NCI-H2081 (cell line): ENCODE results near the gene SHISA5.
"Not testable (repeated sequence)": the region's sequence is repeated elsewhere in the genome, so short reads cannot be mapped to it uniquely, and the experiment has no call there.

Source experiments
- DNase-seq, 2 experiments: peaks; one replicate each; lab custom pipeline; 2025; lab: John Stamatoyannopoulos, UW

The SHISA5 gene

GRCh38 chr3:48504051-48504946 lies at the start of gene SHISA5:
Gene SHISA5, minus strand, starts transcription at chr3:48504174. Its CDS starts 80 bp downstream, at chr3:48504094.
- DNase-seq = no peak

GRCh38 chr3:48553361-48553760 lies 49.4 kb upstream of the SHISA5 start:
- no peak for DNase-seq

- DNase-seq = no peak
These were observed 48.4 kb upstream of the SHISA5 start for GRCh38 chr3:48552111-48552951.

- not testable (repeated sequence) for DNase-seq
These were observed 47.7 kb upstream of the SHISA5 start for GRCh38 chr3:48551651-48552050.

GRCh38 chr3:48548729-48549705 lies 45.0 kb upstream of the SHISA5 start:
- DNase-seq = peak; percentile 28 to 63

- DNase-seq = no peak
These were observed 44.2 kb upstream of the SHISA5 start for GRCh38 chr3:48548126-48548525.

- no peak for DNase-seq
These were observed 42.3 kb upstream of the SHISA5 start for GRCh38 chr3:48546203-48546829.

- no peak for DNase-seq
These were observed 40.2 kb upstream of the SHISA5 start for GRCh38 chr3:48544141-48544540.

GRCh38 chr3:48543271-48543866 lies 39.4 kb upstream of the SHISA5 start:
- no peak for DNase-seq

- no peak for DNase-seq
These were observed 34.5 kb upstream of the SHISA5 start for GRCh38 chr3:48538451-48538850.

- DNase-seq = no peak
These were observed 32.8 kb upstream of the SHISA5 start for GRCh38 chr3:48536785-48537184.

- DNase-seq = no peak
These were observed 32.1 kb upstream of the SHISA5 start for GRCh38 chr3:48536116-48536515.

GRCh38 chr3:48535578-48535977 lies 31.6 kb upstream of the SHISA5 start:
- DNase-seq = no peak

GRCh38 chr3:48532977-48533337 lies 29.0 kb upstream of the SHISA5 start:
- no peak for DNase-seq

GRCh38 chr3:48532271-48532976 lies 28.4 kb upstream of the SHISA5 start:
- DNase-seq = no peak

GRCh38 chr3:48530701-48531100 lies 26.7 kb upstream of the SHISA5 start:
- DNase-seq = not testable (repeated sequence)

- no peak for DNase-seq
These were observed 24.8 kb upstream of the SHISA5 start for GRCh38 chr3:48528754-48529153.

- no peak for DNase-seq
These were observed 24.1 kb upstream of the SHISA5 start for GRCh38 chr3:48528048-48528447.

- DNase-seq = no peak
These were observed 21.0 kb upstream of the SHISA5 start for GRCh38 chr3:48524970-48525369.

- no peak for DNase-seq
These were observed 17.7 kb upstream of the SHISA5 start for GRCh38 chr3:48521635-48522034.
